Mononuclear cell (primary cell): Measurements from ENCODE around the gene LRCH2. TPM values are rescaled to one million over a fixed set of nuclear protein-coding genes. Genes with fewer than 3 reads are reported as not detected.

Source experiments
- total RNA-seq: library from RNA; depleted of rRNA; stranded (reverse); fragments of >200 nt; gene quantifications from one replicate; pipeline ENCODE4 v1.2.3, GENCODE V29; 2012

Gene LRCH2
- total RNA-seq, 1 donor, result not detected

Other genes with a start within 250 kb of the LRCH2 start
- gene IL13RA2, start 216.5 kb downstream of the LRCH2 start, total RNA-seq, result not detected
- not detected for gene RBMXL3, start 44.7 kb downstream of the LRCH2 start, total RNA-seq
- gene LUZP4, start 55.6 kb upstream of the LRCH2 start, total RNA-seq, result not detected